GM20000 (cell line): Measurements from ENCODE around the gene SH3PXD2A.
A peak's percentile ranks its signal among the peaks of the same experiment; 100 is the strongest.

Experiments
- DNase-seq: peaks from one replicate; pipeline ENCODE4 v3.0.0; 2012; ENCODE audit warnings: low spot score
- CTCF ChIP-seq: IDR thresholded peaks from 2 replicates; pipeline ENCODE4 v1.5.1; 2012; ENCODE audit warnings: mild to moderate bottlenecking, control low read depth; ENCODE audit errors: extremely low read depth, missing control alignments

Gene SH3PXD2A

DNA sequence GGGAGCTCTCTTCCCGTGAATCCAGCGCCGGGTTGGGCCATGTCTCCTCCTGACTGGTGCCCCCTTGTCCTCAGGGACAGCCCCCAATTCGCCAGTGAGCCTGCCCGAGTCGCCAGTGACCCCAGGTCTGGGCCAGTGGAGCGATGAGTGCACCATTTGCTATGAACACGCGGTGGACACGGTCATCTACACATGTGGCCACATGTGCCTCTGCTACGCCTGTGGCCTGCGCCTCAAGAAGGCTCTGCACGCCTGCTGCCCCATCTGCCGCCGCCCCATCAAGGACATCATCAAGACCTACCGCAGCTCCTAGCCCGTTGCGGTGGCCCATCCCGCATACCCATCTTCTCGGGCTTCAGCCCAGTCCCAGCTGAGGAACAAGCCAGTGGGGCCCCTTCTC is 265.3 kb downstream of the SH3PXD2A start:
- TF ChIP-seq CTCF = no peak
- no peak for DNase-seq

- TF ChIP-seq CTCF = no peak
- DNase-seq = no peak
Measured at GRCh38 chr10:103589074-103589630, 266.2 kb downstream of the SH3PXD2A start.

GRCh38 chr10:103587073-103587472 is 268.3 kb downstream of the SH3PXD2A start:
- DNase-seq = no peak
- no peak for TF ChIP-seq CTCF

GRCh38 chr10:103585011-103585405 is 270.4 kb downstream of the SH3PXD2A start:
- no peak for TF ChIP-seq CTCF
- DNase-seq = no peak

DNA sequence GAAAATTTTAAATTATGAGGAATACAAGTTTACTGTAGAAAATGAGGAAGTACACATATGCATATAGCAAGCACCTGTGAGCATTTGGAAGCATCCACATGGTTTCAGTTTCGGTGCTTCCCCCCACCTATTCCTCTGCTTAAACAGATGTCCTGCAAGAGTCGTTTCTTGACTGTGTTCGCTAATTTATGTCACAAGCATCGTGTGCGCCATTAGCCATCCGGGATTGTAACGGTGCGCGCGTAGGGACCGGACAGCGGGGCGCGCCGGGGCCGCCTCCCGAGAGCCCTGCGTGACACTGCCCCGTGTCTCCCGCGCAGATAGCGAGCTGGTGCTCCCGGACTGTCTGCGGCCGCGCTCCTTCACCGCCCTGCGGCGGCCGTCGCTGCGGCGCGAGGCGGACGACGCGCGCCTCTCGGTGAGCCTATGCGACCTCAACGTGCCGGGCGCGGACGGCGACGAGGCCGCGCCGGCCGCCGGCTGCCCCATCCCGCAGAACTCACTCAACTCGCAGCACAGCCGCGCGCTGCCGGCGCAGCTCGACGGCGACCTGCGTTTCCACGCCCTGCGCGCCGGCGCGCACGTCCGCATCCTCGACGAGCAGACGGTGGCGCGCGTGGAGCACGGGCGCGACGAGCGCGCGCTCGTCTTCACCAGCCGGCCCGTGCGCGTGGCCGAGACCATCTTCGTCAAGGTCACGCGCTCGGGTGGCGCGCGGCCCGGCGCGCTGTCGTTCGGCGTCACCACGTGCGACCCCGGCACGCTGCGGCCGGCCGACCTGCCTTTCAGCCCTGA is 271.0 kb downstream of the SH3PXD2A start:
- no peak for TF ChIP-seq CTCF
- peak; percentile 85 for DNase-seq

GRCh38 chr10:103583871-103584215 is 271.5 kb downstream of the SH3PXD2A start:
- TF ChIP-seq CTCF = no peak
- no peak for DNase-seq

DNA sequence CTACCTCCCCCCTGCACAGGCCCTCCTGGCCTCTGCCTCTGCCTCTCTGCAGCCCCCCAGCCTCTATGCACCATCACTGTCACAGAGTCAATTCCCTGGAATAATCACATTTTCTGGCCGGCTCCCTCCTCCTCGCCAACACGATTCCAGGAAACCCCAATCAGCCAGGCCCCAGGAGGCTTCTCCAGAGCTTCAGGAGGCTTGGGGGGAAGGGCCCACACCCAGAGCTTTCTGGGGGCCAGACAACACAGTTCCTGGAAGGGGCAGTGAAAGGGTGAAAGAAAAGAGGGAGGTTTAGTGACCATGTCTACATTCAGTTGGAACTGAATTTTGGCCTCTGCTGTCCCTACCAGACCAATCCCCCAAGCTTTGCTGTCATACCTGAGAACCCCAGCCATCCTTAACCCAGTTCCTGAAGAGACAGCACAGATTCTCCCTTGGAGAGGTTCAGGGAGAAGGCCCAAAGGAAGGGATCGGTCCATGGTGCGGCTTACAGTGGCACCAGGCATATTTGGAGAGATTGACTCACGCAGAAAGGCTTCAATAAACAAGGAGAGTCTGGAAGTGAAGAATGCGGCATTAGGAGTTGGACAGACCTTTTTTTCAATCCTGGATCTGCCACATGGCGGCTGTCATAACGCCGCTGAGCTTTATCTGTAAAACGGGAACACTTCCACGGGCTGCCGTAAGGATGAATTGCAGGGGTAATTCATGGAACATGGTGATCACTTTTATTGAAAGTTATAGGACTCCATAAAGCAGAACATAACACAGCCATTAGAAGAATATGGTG is 272.8 kb downstream of the SH3PXD2A start:
- DNase-seq = no peak

More for the DNA sequence above, 272.8 kb downstream of the SH3PXD2A start:
- no peak for TF ChIP-seq CTCF
